NCI-H2107 treated with DMSO at 0.1 percent for 48 hours (cell line): ENCODE results near the gene NUP93.
"Not testable (repeated sequence)": the region's sequence is repeated elsewhere in the genome, so short reads cannot be mapped to it uniquely, and the experiment has no call there.

Experiments
- DNase-seq: peaks from one replicate; lab custom pipeline; 2025; ENCODE audit not compliant: unreplicated experiment; lab: John Stamatoyannopoulos, UW

The NUP93 gene

GRCh38 chr16:56811602-56812001 is 81.7 kb downstream of the NUP93 start:
- DNase-seq = not testable (repeated sequence)

DNA sequence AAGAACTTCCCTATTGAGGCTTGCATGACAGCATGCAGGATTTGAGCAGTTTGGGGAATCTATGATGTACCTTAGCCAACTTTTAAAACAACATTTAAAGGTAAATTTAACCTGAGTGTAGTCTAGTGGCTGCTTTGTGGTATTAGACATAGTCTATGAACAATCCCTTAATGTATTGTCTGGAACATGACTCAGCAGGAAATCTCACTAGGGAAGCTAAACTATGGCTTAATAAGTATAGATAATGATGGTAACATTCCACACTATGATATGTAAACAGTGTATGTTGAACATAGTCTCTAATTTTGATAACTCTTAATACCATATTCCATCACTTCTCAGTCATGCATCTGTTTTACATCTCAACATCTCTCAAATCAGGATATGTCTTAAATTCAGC is 83.0 kb downstream of the NUP93 start:
- no peak for DNase-seq

- no peak for DNase-seq
Observed at GRCh38 chr16:56814537-56815432, 84.9 kb downstream of the NUP93 start.

GRCh38 chr16:56815721-56816120 is 85.8 kb downstream of the NUP93 start:
- no peak for DNase-seq

DNA sequence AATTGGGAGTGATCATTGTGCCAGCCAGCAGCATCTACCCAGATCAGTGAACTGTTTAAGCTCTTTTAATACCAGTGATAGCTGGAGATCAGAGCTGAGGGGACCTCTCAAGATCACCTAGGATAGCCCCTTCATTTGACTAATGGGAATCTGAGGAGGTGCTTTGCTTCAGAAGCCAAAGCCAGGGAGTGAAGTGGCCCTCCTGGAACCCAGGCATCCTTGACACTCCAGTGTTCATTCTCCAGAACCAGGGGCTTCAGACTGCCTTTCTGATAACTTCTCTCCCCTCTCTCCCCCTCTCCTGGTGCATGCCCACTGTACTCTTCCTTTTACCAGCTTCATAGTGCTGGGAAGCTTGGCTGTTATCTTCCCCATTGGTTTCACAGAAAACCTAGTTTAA is 87.1 kb downstream of the NUP93 start:
- no peak for DNase-seq

DNA sequence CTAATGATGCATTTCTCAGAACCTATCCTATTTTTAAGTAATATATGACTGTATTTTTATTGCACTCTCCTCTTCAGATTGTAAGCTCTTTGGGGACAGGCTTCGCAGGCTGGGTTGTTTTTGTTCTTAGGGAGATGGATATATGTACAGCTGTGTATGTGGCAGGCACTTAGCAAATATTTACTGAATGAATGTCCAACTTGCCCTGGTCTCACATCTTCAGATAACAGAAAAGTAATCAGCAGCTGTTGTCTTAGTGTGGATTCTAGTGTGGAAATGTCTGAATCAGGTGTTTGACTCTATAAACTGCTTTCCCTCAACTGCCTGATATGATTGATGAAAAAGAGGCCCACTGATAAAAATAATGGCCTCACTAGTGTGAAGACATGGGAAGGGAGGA is 88.0 kb downstream of the NUP93 start:
- DNase-seq = no peak

DNA sequence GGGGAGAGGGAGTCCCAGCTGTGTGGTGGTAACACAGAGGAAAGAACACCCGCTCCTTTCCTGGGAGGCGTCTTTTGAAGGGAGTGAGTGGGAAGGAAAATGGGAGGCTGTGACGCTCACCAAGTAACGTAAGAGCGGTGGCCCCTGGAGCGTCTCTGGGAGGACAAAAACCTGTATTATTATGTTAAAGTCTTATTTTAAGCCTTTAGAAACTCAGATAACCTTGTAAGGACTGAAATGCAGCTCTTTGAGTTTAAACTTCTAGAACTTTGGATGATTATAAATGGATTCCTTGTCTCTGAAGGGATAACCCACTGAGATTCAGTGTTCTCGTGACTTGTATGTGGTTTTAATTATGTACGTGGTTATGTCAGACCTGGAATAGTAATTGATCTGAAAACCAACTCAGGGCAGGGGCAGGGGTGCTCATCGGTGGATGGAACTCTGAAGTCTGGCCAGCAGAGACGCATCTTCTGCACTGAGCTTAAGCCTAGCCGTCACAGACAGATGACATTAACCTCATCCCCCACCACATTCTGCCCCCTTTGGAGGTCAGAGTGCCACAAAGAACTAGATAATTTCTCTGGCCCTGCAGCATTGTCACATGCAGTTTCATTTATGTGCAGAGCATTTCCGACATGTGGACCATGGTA is 93.3 kb downstream of the NUP93 start:
- no peak for DNase-seq

GRCh38 chr16:56824331-56824730 is 94.4 kb downstream of the NUP93 start:
- DNase-seq = peak; percentile 86

DNA sequence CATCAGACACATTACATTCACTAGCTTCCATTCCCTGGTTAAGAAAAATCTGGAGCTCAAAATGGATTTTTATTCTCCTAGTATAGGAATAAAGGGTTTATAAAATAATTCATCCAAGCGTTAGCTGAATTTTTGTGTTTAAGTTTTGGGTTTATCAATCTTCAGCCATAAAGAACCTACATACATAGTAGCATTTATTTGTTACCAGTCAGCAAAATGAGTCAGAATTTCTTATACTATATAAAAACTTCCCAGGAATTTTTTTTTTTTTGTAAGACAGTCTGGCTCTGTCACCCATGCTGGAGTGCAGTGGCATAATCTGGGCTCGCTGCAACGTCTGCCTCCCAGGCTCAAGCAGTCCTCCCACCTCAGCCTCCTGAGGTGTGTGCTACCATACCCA is 94.9 kb downstream of the NUP93 start:
- DNase-seq = no peak

GRCh38 chr16:56825826-56826225 is 95.9 kb downstream of the NUP93 start:
- no peak for DNase-seq

- no peak for DNase-seq
Observed at GRCh38 chr16:56828647-56829046, 98.7 kb downstream of the NUP93 start.

DNA sequence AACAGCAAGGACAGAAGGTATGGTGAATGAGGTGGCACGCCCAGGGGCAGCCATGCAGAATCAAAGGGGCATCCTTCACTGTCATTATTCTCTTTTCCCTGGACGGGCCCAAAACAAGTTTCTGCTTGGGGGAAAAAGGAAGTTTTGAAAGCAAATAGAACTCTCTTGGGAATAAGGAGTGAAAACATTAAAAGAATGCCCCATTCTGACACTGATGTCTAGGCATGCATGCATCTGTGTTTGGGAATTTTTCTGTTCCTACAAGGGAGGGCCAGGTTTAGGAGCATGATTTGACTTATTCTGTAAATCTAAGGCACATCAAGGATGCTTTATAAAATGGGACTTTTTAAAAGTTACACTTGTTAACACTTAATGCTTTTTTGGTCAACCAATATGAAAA is 100.7 kb downstream of the NUP93 start:
- no peak for DNase-seq

DNA sequence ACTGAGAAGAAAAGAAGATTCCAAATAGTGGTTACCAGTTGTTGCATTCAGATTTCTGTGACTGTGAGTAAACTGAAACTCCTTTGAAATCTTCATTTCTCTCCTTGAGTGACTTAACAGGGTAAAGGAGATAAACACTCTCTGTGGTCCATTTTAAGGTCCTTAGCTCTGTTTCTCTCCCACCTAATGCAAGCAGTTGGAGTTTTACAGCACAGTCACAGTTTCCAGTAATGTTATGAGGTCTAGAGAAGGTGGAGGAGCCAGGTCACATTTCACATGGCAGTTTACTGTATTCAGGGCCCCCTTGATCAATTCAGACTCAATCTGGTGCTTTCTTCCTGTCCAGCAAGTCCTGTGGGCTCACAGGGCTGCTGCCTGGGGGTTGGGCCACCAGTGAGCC is 102.8 kb downstream of the NUP93 start:
- no peak for DNase-seq

DNA sequence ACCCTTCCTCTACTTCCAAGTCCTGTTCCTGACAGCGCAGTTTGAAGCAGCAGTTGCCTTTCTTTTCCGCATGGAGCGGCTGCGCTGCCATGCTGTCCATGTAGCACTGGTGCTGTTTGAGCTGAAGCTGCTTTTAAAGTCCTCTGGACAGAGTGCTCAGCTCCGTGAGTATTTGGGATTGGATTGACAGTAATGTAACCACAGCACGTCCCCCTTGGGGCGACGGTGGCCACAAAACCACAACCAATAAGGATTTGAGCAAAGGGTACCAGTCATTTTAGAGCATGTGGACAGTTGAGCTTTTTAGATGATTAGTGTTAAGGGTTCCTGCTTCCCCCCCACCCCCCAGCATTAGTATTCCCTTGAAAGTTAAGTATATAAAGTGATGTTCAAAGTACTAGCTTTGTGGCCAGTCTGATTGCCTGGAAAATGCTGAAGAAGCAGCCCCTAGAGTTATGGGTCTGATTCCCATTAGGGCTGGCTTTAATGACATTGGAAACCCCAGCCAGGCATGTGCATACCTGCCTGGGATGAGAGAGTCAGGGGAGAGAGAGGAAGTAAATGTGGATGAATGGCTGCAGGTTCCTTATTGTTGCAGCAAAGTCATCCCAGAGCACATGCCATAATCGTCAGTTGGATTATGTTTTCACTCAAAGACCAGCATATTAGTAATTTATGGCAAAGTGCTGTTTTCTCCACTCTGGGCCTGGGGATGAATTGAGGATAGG is 103.5 kb downstream of the NUP93 start:
- DNase-seq = peak; percentile 67

- DNase-seq = no peak
Observed at GRCh38 chr16:56835320-56835719, 105.4 kb downstream of the NUP93 start.

DNA sequence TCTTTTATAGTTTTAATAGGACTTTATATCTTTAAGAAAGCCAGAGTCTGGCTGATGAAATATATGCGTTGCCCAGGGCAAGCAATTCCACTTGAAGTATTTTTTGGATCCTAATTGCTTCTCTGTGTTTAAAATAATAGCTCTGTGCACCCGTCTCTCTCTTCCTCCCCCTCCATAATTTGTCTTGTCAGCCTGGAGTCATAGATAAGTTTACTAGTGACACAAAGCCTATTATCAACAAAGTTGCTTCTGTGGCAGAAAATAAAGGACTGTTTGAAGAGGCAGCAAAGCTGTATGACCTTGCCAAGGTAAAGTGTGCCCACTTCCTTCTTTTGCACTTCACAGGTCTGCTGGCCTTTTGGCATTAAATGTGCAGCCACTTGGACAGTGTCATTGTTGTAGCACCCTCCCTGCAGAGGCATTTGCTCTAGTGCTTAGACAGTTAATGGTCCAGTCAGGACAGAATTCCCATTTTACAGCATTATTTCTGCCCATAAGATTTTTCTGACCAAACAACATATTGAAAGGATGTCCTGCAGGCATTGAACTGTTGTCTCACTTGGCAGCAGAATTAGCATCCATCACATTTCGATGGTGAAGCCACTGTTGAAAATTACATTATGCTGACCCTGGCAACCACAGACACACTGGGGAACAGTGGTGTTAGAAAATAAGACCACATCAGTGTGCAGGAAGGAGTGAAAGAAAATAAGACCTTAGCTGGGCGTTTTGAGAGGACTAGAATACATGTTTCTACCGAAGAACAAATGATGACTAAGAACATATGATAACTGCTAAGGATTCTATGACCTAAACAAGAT is 106.7 kb downstream of the NUP93 start:
- DNase-seq = no peak

GRCh38 chr16:56838622-56839337 is 108.9 kb downstream of the NUP93 start:
- DNase-seq = no peak

DNA sequence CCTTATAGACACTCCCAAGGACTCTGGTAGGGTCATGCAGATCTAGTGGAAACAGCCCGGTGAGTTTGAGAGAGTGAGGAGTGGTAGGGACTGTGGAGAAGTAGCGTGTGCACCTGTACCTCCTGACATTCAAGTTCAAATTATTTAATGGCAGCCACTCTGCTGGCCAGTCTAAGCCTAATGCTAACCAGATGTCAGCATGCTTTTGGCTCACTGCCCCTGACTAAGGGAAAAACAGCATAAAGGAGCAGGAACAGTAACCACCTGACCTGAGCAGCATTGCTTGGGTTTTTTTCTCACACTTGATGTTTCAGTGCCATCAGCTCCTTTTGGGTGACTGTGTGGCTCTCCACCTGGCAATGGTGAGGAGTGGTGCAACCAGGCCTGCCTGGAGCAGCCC is 111.3 kb downstream of the NUP93 start:
- no peak for DNase-seq

GRCh38 chr16:56841659-56842058 is 111.7 kb downstream of the NUP93 start:
- DNase-seq = no peak

DNA sequence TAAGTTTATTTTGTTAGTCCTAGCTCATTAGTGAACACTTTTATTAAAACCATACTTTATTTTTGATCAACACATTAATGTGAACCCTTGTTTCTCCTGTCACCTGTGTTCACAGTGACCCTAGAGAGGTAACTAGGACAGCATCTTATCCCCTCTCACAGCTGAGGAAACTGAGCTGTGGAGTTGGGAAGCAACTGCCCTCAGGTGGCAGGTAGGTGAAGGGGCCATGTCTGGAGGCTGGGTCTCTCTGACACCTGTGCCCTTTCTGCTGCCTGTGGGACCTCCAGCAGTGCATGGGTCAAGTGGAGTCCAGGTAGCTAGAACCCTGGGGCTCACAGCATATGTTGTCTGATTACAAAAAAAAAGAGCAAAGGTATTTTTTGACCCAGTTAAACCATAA is 112.2 kb downstream of the NUP93 start:
- no peak for DNase-seq
